RWPE2 (cell line): Measurements from ENCODE around the gene NACC1.
A peak's percentile ranks its signal among the peaks of the same experiment; 100 is the strongest.

Experiments
- ATAC-seq: fragments of 200-7000 bp; cut with Tn5 transposase; 3 replicates; pipeline ENCODE4 v1.9.1; 2021; ENCODE audit warnings: low read depth
- DNase-seq: peaks from one replicate; pipeline ENCODE4 v3.0.0-alpha.2; 2020; ENCODE audit warnings: low spot score
- H3K27ac ChIP-seq: fragments of 450-650 bp; 2 replicates; pipeline ENCODE4 v1.5.1; 2017; ENCODE audit warnings: mild to moderate bottlenecking; ENCODE audit not compliant: poor library complexity, severe bottlenecking
- H3K27me3 ChIP-seq: fragments of 250-450 bp; sonication (Bioruptor Pico); 2 replicates; pipeline ENCODE4 v1.5.1; 2021; ENCODE audit warnings: mild to moderate bottlenecking, moderate library complexity; ENCODE audit not compliant: insufficient read depth, poor library complexity, severe bottlenecking
- H3K36me3 ChIP-seq: fragments of 250-450 bp; sonication (Bioruptor Pico); 2 replicates; pipeline ENCODE4 v1.5.1; 2020; ENCODE audit warnings: low read depth, mild to moderate bottlenecking, moderate library complexity
- H3K4me1 ChIP-seq: fragments of 250-450 bp; sonication (Bioruptor Pico); 2 replicates; pipeline ENCODE4 v1.5.1; 2021; ENCODE audit warnings: mild to moderate bottlenecking, moderate library complexity; ENCODE audit not compliant: insufficient read depth, poor library complexity, severe bottlenecking
- H3K4me3 ChIP-seq: fragments of 250-450 bp; sonication (Bioruptor Pico); 2 replicates; pipeline ENCODE4 v1.5.1; 2021; ENCODE audit warnings: mild to moderate bottlenecking, moderate library complexity; ENCODE audit not compliant: severe bottlenecking
- H3K9me3 ChIP-seq: fragments of 250-450 bp; sonication (Bioruptor Pico); 2 replicates; pipeline ENCODE4 v1.5.1; 2021; ENCODE audit warnings: mild to moderate bottlenecking, moderate library complexity; ENCODE audit not compliant: severe bottlenecking
- TF ChIP-seq, protein P1 (sequence below): fragments of 450-650 bp; IDR thresholded peaks from one replicate; pipeline ENCODE4 v1.5.1; 2017; ENCODE audit warnings: mild to moderate bottlenecking, moderate library complexity; ENCODE audit not compliant: poor library complexity, severe bottlenecking

The NACC1 gene

DNA sequence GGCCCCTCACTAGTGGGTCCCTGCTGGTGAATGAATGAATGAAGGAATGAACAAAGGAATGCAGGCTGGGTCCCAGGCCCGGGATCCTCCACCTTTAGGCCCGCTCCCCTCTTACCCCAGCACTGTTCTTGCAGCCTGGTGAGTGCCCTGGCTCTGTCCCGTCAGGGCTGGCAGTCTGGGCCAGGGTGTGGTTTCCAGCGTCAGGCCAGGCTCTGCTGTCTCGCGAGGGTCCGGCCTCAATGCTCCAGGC is 15.7 kb upstream of the NACC1 start:
- no peaks in the 10 kb centered on the region for H3K9me3 ChIP-seq
- no peaks in the 10 kb centered on the region for H3K4me1 ChIP-seq
- peak; percentile 43 for ATAC-seq
- H3K27ac ChIP-seq = no peak overlapping the region
- H3K4me3 ChIP-seq = peak overlapping the region; percentile 2
- 0 out of 2 replicates have a peak, but pooled peaks cover 3% of the 10 kb centered on the region for H3K36me3 ChIP-seq
- DNase-seq = no peak
- H3K27me3 ChIP-seq = no peaks in the 10 kb centered on the region
- TF ChIP-seq, protein P1, sequence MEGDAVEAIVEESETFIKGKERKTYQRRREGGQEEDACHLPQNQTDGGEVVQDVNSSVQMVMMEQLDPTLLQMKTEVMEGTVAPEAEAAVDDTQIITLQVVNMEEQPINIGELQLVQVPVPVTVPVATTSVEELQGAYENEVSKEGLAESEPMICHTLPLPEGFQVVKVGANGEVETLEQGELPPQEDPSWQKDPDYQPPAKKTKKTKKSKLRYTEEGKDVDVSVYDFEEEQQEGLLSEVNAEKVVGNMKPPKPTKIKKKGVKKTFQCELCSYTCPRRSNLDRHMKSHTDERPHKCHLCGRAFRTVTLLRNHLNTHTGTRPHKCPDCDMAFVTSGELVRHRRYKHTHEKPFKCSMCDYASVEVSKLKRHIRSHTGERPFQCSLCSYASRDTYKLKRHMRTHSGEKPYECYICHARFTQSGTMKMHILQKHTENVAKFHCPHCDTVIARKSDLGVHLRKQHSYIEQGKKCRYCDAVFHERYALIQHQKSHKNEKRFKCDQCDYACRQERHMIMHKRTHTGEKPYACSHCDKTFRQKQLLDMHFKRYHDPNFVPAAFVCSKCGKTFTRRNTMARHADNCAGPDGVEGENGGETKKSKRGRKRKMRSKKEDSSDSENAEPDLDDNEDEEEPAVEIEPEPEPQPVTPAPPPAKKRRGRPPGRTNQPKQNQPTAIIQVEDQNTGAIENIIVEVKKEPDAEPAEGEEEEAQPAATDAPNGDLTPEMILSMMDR = no peak

DNA sequence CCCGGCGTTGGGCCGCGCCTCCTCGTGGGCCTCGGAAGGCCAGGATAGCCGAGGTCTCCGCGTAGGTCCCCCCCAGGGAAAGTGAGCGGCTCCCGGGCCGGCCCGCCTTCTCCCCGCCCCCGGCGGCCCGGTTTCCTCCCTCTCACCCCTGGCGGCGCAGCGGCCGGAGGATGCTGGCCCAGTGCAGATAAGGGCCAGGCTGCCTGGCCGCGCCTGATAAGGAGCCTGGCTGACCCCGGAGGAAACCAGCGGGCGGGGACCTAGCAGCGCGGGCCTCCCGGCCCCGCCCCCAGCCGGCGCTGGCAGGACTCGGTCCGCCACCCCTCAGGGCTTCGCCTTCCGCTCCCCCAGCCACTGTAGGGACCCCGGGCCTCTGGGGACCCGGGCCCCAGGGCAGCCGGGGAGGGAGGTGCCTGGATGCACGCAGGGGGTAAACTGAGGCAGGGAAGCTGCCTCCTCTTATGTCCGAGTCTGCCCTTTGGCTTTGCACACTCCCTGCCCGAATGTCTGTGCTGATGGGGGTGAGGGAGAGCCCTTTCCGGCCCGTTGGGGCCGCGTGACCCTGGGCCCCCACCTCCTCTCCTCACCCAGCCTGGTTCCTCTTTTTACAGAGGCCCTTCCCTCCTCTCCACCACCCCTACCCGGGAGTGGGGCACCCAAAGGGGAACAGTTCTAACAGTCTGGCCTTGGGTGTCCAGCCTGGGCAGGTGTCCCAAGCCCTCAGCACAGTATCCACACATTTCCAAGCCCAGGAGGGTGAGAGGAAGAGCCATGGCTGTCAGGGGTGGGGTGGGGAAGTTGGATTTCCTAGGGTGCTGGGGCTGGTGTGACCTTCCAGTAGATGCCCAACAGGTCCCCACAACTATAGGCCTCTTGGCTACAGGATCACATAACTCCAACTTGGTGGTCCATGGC is 15.1 kb upstream of the NACC1 start, which contains the start of gene LYL1:
Gene LYL1, minus strand, starts transcription at position 193 of the 915 bp plus-strand sequence. CDS start 1,687 bp downstream, outside the sequence.
- Histone ChIP-seq H3K4me3 (peak within 1 kb of the TSS; percentile 2), H3K27ac (no peak within 1 kb of the TSS), H3K27me3 (no peaks in the 10 kb centered on the region), H3K36me3 (0 out of 2 replicates have a peak, but pooled peaks cover 6% of the 10 kb centered on the region), H3K4me1 (no peaks in the 10 kb centered on the region), H3K9me3 (no peaks in the 10 kb centered on the region)
- ATAC-seq (peak; percentile 22), DNase-seq (no peak)
- TF ChIP-seq, protein P1 = no peak

DNA sequence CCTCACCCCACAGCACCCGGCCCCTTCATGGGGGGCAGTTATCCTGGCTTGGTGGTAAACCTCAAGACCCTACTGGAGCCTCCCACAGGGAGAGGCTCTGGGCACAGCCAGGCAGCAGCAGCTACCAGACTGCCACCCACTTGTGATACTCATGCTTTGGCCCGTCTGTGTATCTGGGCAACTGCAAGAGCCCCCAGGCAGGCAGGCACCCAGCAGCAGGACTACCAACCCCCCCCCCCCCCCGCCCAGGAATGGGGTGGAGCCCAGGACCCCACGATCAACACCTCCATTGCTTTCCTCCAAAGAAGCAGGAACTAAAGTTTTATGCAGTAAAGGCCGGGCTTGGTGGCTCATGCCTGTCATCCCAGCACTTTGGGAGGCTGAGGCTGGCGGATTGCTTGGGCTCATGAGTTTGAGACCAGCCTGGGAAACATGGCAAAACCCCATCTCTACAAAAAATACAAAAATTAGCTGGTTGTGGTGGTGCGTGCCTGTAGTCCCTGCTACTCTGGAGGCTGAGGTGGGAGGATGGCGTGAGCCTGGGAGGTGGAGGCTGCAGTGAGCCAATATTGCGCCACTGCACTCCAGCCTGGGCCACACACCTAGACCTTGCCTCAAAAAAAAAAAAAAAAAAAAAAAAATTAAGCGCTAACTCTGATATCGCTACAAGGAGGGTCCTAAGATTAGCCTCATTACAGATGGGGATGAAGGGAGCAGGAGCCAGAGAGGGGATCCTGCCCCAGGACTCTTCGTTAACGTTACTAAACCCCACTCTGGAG is 14.3 kb upstream of the NACC1 start:
- H3K27ac ChIP-seq = no peak overlapping the region

DNA sequence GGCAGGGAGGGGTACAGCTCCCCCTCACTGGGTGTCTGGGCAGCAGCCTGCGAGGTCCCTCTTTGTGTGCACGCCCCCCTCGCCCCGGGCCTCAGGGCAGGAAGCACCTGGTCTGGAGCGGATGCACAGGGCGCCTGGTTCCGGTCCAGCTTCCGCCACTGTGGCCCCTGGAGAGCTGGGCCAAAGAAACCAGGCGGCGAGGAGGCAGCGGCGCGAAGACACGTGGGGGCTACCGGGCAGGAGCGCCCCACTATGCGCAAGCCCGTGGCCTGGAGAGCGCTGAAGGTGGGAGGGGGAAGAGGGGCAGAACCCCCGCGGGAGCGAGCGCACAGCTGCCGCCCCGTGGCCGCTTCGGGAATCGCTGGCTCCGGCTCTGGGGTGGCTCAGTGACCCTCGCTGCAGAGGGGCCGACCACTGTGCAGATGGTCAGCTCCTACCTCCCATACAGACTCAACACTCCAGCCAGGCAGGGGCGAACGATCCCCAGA is 13.7 kb upstream of the NACC1 start:
- Histone ChIP-seq H3K27ac (no peak overlapping the region), H3K9me3 (no peaks in the 10 kb centered on the region), H3K27me3 (no peaks in the 10 kb centered on the region), H3K4me1 (no peaks in the 10 kb centered on the region), H3K36me3 (peaks cover 16% of the 10 kb centered on the region; the same call in 1 of the 2 replicates), H3K4me3 (no peak overlapping the region)
- ATAC-seq (peak; percentile 20; the same call in 1 of the 3 replicates), DNase-seq (no peak)
- TF ChIP-seq, protein P1 = peak; percentile 61

More for the DNA sequence above, 14.3 kb upstream of the NACC1 start:
- TF ChIP-seq, protein P1 = no peak
- H3K36me3 ChIP-seq = peaks cover 10% of the 10 kb centered on the region; the same call in 1 of the 2 replicates
- H3K27me3 ChIP-seq = no peaks in the 10 kb centered on the region
- H3K4me3 ChIP-seq = no peak overlapping the region
- H3K9me3 ChIP-seq = no peaks in the 10 kb centered on the region
- ATAC-seq = no peak
- DNase-seq = no peak
- H3K4me1 ChIP-seq = no peaks in the 10 kb centered on the region
